HG03457 (cell line): ENCODE results near the gene COX7A2L.
"Not testable (repeated sequence)": the region's sequence is repeated elsewhere in the genome, so short reads cannot be mapped to it uniquely, and the experiment has no call there.

Experiments used
- ATAC-seq: cut with Tn5 transposase; IDR thresholded peaks from one replicate; pipeline ENCODE4 v1.9.1; 2021; ENCODE audit warnings: moderate number of reproducible peaks; ENCODE audit not compliant: unreplicated experiment

Gene COX7A2L

DNA sequence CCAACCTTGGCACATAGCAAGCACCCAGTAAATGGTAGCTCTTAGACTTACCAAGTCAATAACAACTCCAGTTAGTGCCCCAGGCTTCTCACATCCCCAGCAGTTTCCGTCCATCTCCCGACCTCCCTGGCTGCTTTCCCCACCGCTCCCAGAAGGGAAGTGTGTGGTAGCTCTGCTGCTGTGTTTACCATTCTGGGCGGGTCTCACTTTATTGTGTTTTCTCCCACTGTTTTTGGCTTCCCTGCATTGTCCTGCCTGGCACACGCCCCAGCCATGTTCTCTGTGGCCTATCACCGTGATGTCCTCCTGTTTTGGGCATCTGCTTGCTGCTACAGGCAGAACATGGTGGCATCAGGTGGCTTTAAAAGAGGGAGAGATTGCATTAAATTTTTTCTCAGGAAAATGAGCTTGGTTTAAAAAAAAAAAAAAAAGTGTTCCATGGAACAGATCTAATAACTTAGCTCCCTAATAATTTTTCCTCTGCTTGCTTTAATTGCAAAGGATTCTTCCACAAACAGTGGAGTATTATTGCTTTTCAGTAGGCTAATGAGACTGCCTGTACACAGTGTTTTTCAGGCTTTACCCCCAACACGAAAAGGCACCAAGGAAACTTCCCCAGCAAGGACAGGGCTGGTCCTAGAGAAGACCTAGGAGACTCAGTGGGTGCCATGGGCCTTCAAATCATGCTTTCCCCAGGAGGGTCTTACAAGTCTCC is 8.0 kb upstream of the COX7A2L start:
- no peak for ATAC-seq

- ATAC-seq, result no peak
These were observed 6.8 kb upstream of the COX7A2L start for GRCh38 chr2:42367835-42368234.

GRCh38 chr2:42366411-42366810 is 5.4 kb upstream of the COX7A2L start:
- ATAC-seq, result no peak

- no peak for ATAC-seq
These were observed 3.6 kb upstream of the COX7A2L start for GRCh38 chr2:42364658-42365057.

GRCh38 chr2:42363413-42363812 is 2.4 kb upstream of the COX7A2L start:
- ATAC-seq, result no peak

GRCh38 chr2:42361728-42362283 is 789 bp upstream of the COX7A2L start:
- no peak for ATAC-seq

DNA sequence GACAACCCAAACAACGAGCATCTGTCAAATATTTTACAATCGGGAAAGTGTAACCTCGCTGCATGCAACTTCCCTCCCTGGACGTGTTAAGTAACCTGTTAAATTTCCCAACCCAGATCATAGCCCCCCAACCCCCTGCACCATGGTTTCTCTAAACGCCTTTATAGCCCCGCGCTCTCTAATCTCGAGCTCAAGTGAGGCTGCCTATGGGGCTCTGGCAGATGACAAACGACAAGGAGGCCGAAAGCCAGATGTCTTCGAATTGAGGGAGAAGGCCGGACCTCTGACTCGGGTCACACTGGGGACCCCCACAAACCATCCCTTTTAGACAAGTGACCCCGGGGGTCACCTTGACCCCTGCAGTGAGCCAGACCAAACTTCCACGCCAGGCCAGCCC is 526 bp downstream of the COX7A2L start:
- ATAC-seq, result no peak

- no peak for ATAC-seq
These were observed 993 bp downstream of the COX7A2L start for GRCh38 chr2:42359965-42360483.

- ATAC-seq, result no peak
These were observed 1.6 kb downstream of the COX7A2L start for GRCh38 chr2:42359304-42359964.

DNA sequence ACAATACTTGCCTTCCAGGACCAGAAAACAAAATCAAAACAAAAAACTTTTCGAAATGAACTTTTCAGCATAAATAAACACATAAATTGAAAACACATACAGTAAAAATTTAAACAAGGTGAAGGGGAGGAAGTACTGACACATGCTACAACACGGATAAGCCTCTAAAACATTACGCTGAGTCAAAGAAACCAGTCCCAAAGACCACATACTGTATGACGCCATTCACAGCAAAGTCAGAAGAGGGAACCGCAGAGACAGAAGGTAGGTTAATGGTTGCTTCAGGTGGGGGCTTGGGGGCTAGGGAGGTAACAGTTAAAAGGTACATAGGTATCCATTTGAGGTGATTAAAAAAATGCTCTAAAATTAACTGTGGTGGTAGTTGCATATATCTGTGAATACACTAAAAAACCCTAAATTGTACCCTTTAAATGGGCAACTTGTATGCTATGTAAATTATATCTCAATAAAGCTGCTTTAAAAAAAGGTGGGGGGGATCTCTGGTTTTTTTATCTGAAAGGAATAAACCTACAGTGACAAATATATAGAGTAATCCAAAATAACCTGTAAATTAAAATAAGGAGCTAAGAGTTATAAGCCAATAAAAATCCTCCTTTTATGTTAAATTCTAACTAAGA is 7.1 kb downstream of the COX7A2L start:
- ATAC-seq, result no peak

- ATAC-seq, result no peak
These were observed 9.2 kb downstream of the COX7A2L start for GRCh38 chr2:42351864-42352263.

DNA sequence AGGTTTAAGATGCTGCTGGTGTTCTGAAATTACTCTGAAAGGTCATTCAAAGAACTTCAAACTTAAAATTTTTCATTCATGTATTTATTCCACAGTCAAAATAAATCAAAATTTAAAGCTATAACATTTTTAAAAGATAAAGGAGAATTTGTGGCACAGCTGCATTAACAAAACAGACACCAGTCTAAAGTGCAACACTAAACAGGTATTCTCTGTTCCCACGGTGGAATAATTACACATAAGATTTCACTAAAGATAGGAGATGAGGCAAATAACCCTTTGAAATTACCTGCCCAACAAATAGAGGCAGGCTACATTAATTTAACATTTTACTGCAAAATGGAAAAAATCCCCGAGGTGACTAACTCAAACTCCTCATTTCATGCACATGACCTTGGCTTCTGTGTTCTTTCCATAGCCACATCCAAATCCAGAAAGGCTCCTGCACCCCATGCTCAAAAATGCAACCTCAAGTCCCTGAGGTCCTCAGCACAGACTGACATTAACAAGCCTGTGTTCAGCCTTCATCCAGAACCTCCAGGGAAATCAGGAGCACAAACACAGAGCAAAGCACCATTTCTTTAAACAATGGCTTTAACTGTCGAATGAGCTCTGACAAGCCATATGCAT is 10.5 kb downstream of the COX7A2L start:
- ATAC-seq, result no peak

GRCh38 chr2:42348113-42348805 is 12.8 kb downstream of the COX7A2L start:
- ATAC-seq, result no peak

DNA sequence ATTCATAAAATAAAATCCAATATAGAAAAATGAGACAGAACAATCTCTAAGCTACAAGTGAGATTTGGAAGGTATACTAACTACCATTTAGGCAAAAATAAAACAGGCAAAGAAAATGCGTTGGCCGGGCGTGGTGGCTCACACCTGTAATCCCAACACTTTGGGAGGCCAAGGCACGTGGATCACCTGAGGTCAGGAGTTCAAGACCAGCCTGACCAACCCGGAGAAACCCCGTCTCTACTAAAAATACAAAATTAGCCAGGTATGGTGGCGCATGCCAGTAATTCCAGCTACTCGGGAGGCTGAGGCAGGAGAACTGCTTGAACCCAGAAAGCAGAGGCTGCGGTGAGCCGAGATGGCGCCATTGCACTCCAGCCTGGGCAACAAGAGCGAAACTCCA is 13.5 kb downstream of the COX7A2L start:
- ATAC-seq, result not testable (repeated sequence)

GRCh38 chr2:42346856-42347255 is 14.2 kb downstream of the COX7A2L start:
- not testable (repeated sequence) for ATAC-seq

DNA sequence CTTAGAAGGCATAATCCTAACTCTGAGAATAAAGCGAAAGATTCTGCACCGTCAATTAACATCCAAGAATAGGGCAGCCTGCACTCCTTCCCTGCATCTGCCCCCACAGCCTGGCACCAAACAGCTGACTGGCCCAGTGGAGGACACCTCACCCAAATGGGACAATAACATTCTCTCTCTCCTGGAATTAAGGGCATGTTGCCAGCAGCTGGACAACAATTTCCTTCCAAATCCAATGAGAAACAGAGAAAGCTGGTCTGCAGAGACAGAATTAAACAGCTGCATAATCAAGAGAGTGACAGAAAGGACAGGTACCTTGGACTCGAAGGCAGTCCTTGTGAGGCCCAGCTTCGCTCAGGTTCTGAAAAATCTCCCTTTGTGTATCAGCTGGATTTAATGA is 15.0 kb downstream of the COX7A2L start:
- no peak for ATAC-seq

DNA sequence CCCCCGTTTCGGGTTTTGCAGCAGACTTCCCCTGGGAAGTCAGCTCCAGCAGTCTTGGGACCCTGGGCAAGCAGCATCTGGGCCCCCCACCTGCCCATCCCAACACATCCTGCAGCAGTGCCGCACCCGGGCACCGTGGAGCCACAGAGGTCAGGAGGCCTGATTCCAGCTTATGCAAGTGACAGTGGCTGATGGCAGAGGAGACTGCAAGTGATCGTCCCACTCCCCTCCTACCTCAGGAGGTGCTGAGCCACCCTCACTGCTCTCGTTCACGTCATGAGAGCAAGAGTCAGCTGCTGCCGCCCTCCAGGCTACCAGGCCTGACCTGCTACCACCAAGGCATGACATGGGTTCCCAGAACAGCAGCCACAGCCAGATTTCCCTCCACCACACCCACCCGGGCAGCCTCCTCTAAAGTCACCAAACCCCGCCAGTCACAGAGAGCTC is 18.2 kb downstream of the COX7A2L start:
- ATAC-seq, result no peak

- no peak for ATAC-seq
These were observed 18.8 kb downstream of the COX7A2L start for GRCh38 chr2:42342061-42342794.

- ATAC-seq, result no peak
These were observed 19.9 kb downstream of the COX7A2L start for GRCh38 chr2:42340938-42341636.
